ENCODE measurements around the gene NME3. TPM values are rescaled to one million over a fixed set of nuclear protein-coding genes. Genes with fewer than 3 reads are reported as not detected.

The NME3 gene
- total and polyA plus RNA-seq, 2 donors (not counting 1 experiment from before 2014, with no cell fraction given): 9.9 to 69.7 TPM

- no peaks in the 10 kb centered on the region for H4K20me1 ChIP-seq (ENCODE audit: control insufficient read depth, extremely low read depth, insufficient read depth, low read length)
- TF ChIP-seq EZH2 (IDR thresholded peaks at IDR 0.05; ENCODE audit: low read length, missing control alignments): no peak
- no peak for TF ChIP-seq CTCF (conservative IDR thresholded peaks at IDR 0.05 in 1 of 2, IDR thresholded peaks at IDR 0.05 in 1 of 2; ENCODE audit: low read depth in 1 of 2, low read length in 2 of 2)
These were observed 8.7 kb upstream of the NME3 start for GRCh38 chr16:1779741-1780676.

GRCh38 chr16:1779234-1779701 lies 7.9 kb upstream of the NME3 start:
- no peak for TF ChIP-seq CTCF (conservative IDR thresholded peaks at IDR 0.05 in 1 of 2, IDR thresholded peaks at IDR 0.05 in 1 of 2; ENCODE audit: low read depth in 1 of 2, low read length in 2 of 2)
- TF ChIP-seq EZH2 (IDR thresholded peaks at IDR 0.05; ENCODE audit: low read length, missing control alignments): no peak
- Histone ChIP-seq H3K4me3 (replicated peaks in 1 of 4; ENCODE audit: control extremely low read depth in 1 of 4, insufficient read depth in 1 of 4, low read depth in 3 of 4, low read length in 4 of 4) (no peak overlapping the region), H3K4me2 (ENCODE audit: extremely low read depth, insufficient read depth, low read length) (no peak overlapping the region), H3K27ac (ENCODE audit: insufficient read depth, low read length) (no peak overlapping the region), H3K9ac (ENCODE audit: insufficient read depth, low read length) (no peak overlapping the region), H4K20me1 (ENCODE audit: control insufficient read depth, extremely low read depth, insufficient read depth, low read length) (no peaks in the 10 kb centered on the region), H3K27me3 (ENCODE audit: control insufficient read depth, insufficient read depth, low read length) (no peaks in the 10 kb centered on the region), H2AFZ (ENCODE audit: low read length) (no peak overlapping the region), H3K9me3 (ENCODE audit: control insufficient read depth, insufficient read depth, low read depth, low read length) (no peaks in the 10 kb centered on the region), H3K36me3 (ENCODE audit: control insufficient read depth, insufficient read depth, low read length) (peaks cover 22% of the 10 kb centered on the region), H3K79me2 (ENCODE audit: control insufficient read depth, insufficient read depth, low read length) (peaks cover 19% of the 10 kb centered on the region), H3K4me1 (ENCODE audit: control insufficient read depth, extremely low read depth, insufficient read depth, low read length) (peaks cover 7% of the 10 kb centered on the region)
- no peak for DNase-seq (ENCODE audit: low read depth in 2 of 2)

More at GRCh38 chr16:1779741-1780676, 8.7 kb upstream of the NME3 start:
- Histone ChIP-seq H3K27me3 (ENCODE audit: control insufficient read depth, insufficient read depth, low read length) (no peaks in the 10 kb centered on the region), H3K4me2 (ENCODE audit: extremely low read depth, insufficient read depth, low read length) (no peak overlapping the region), H3K27ac (ENCODE audit: insufficient read depth, low read length) (no peak overlapping the region), H2AFZ (ENCODE audit: low read length) (no peak overlapping the region), H3K79me2 (ENCODE audit: control insufficient read depth, insufficient read depth, low read length) (peaks cover 18% of the 10 kb centered on the region), H3K9ac (ENCODE audit: insufficient read depth, low read length) (no peak overlapping the region), H3K36me3 (ENCODE audit: control insufficient read depth, insufficient read depth, low read length) (peaks cover 19% of the 10 kb centered on the region), H3K4me1 (ENCODE audit: control insufficient read depth, extremely low read depth, insufficient read depth, low read length) (peaks cover 2% of the 10 kb centered on the region), H3K9me3 (ENCODE audit: control insufficient read depth, insufficient read depth, low read depth, low read length) (no peaks in the 10 kb centered on the region), H3K4me3 (replicated peaks in 1 of 4; ENCODE audit: control extremely low read depth in 1 of 4, insufficient read depth in 1 of 4, low read depth in 3 of 4, low read length in 4 of 4) (no peak overlapping the region)
- no peak for DNase-seq (ENCODE audit: low read depth in 2 of 2)
